Astrocyte (in vitro differentiated cells and primary cell): Measurements from ENCODE around the gene YJU2. TPM values are rescaled to one million over a fixed set of nuclear protein-coding genes. Genes with fewer than 3 reads are reported as not detected.

Experiments used
- DNase-seq: peaks from one replicate; pipeline ENCODE4 v3.0.0-alpha.2; 2010; ENCODE audit warnings: low read depth
- FAIRE-seq: peaks from 2 replicates; lab custom pipeline; 2011; peaks lifted over from hg19 to GRCh38; lab: Jason Lieb, UNC
- H2AFZ ChIP-seq: 2 replicates; pipeline ENCODE4 v1.6.0; 2012; ENCODE audit warnings: low read depth, low read length, inconsistent platforms
- H3K27ac ChIP-seq: 2 replicates; pipeline ENCODE4 v1.5.1; 2011; ENCODE audit warnings: low read depth, low read length, inconsistent platforms
- H3K27me3 ChIP-seq: 2 replicates; pipeline ENCODE4 v1.6.0; 2011; ENCODE audit warnings: low read length, inconsistent platforms; ENCODE audit not compliant: insufficient read depth
- H3K36me3 ChIP-seq: 2 replicates; pipeline ENCODE4 v1.5.1; 2011; ENCODE audit warnings: low read length, inconsistent platforms; ENCODE audit not compliant: insufficient read depth
- H3K4me1 ChIP-seq: 2 replicates; pipeline ENCODE4 v1.5.1; 2011; ENCODE audit warnings: low read length, inconsistent platforms; ENCODE audit not compliant: insufficient read depth
- H3K4me2 ChIP-seq: 2 replicates; pipeline ENCODE4 v1.6.0; 2012; ENCODE audit warnings: low read length, inconsistent platforms
- H3K4me3 ChIP-seq: 2 replicates; pipeline ENCODE4 v1.5.1; 2011; ENCODE audit warnings: low read depth, mild to moderate bottlenecking, low read length, inconsistent platforms; ENCODE audit not compliant: insufficient read depth
- H3K79me2 ChIP-seq: 2 replicates; pipeline ENCODE4 v1.6.0; 2012; ENCODE audit warnings: mild to moderate bottlenecking, low read length, inconsistent platforms; ENCODE audit not compliant: insufficient read depth
- H3K9ac ChIP-seq: 2 replicates; pipeline ENCODE4 v1.6.0; 2012; ENCODE audit warnings: mild to moderate bottlenecking, low read length, inconsistent platforms
- H3K9me3 ChIP-seq: 2 replicates; pipeline ENCODE4 v1.5.1; 2012; ENCODE audit warnings: low read depth, mild to moderate bottlenecking, low read length, inconsistent platforms; ENCODE audit not compliant: insufficient read depth
- H4K20me1 ChIP-seq: 2 replicates; pipeline ENCODE4 v1.6.0; 2012; ENCODE audit warnings: low read length, inconsistent platforms; ENCODE audit not compliant: insufficient read depth
- H3K27ac Mint-ChIP-seq: one replicate; pipeline ENCODE4 v1.8.0; 2021; ENCODE audit warnings: mild to moderate bottlenecking, mixed read lengths; ENCODE audit not compliant: unreplicated experiment
- H3K27me3 Mint-ChIP-seq: one replicate; pipeline ENCODE4 v1.8.0; 2021; ENCODE audit warnings: low read depth, mixed read lengths; ENCODE audit not compliant: unreplicated experiment
- H3K36me3 Mint-ChIP-seq: one replicate; pipeline ENCODE4 v1.8.0; 2021; ENCODE audit warnings: low read depth, mixed read lengths; ENCODE audit not compliant: unreplicated experiment
- H3K4me1 Mint-ChIP-seq: one replicate; pipeline ENCODE4 v1.8.0; 2021; ENCODE audit warnings: low read depth, mixed read lengths; ENCODE audit not compliant: unreplicated experiment
- H3K4me3 Mint-ChIP-seq: one replicate; pipeline ENCODE4 v1.8.0; 2021; ENCODE audit warnings: mild to moderate bottlenecking, moderate library complexity, mixed read lengths; ENCODE audit not compliant: unreplicated experiment
- H3K9me3 Mint-ChIP-seq: one replicate; pipeline ENCODE4 v1.8.0; 2021; ENCODE audit warnings: mild to moderate bottlenecking, mixed read lengths; ENCODE audit not compliant: unreplicated experiment
- CTCF ChIP-seq: IDR thresholded peaks from 2 replicates; pipeline ENCODE4 v1.5.1; 2011; ENCODE audit warnings: low read depth, mild to moderate bottlenecking, inconsistent platforms, low read length, moderate library complexity; ENCODE audit not compliant: insufficient read depth
- EZH2 ChIP-seq: IDR thresholded peaks from 2 replicates; pipeline ENCODE4 v1.6.1; 2012; ENCODE audit warnings: mild to moderate bottlenecking, low read length, inconsistent platforms; ENCODE audit not compliant: insufficient read depth
- total RNA-seq: library from RNA; stranded (reverse); gene quantifications from 2 replicates; pipeline ENCODE4 v1.2.1, GENCODE V29; 2021

YJU2 gene
- total RNA-seq, 1 donor from 2014 or later = 14.0 TPM

- TF ChIP-seq CTCF (no peak), EZH2 (no peak)
- peaks cover 2% of the 10 kb centered on the region for H3K4me1 Mint-ChIP-seq
- FAIRE-seq = no peak
- H3K4me3 Mint-ChIP-seq = no peak overlapping the region
- Histone ChIP-seq H4K20me1 (no peaks in the 10 kb centered on the region), H3K4me3 (no peak overlapping the region), H2AFZ (no peak overlapping the region), H3K79me2 (no peaks in the 10 kb centered on the region), H3K27me3 (peaks cover 9% of the 10 kb centered on the region), H3K36me3 (no peaks in the 10 kb centered on the region), H3K4me2 (no peak overlapping the region), H3K9me3 (no peaks in the 10 kb centered on the region), H3K27ac (no peak overlapping the region), H3K9ac (no peak overlapping the region), H3K4me1 (no peaks in the 10 kb centered on the region)
- DNase-seq = no peak
- peaks cover 15% of the 10 kb centered on the region for H3K27me3 Mint-ChIP-seq
- peak overlapping the region; percentile 47 for H3K27ac Mint-ChIP-seq
- H3K9me3 Mint-ChIP-seq = no peaks in the 10 kb centered on the region
- no peaks in the 10 kb centered on the region for H3K36me3 Mint-ChIP-seq
These were observed 52.1 kb downstream of the YJU2 start for GRCh38 chr19:4298810-4299550.

DNA sequence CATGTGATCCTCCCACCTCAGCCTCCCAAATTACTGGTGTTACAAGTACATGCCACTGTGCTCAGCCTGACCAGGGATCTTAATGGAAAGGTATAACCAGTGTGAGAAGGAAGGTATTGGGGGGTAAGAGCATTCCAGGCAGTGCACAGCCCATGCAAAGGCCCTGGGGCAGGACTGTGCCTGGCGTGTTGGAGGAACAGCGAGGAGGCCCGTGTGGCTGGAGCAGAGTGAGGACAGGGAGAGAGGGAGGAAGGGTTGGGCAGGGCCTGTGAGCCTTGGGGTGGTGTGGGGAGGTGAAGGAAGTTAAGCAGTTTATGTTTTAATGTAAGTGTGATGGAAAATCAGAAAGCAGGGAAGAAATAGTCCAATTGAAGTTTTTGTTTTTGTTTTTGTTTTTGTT is 53.7 kb downstream of the YJU2 start:
- no peak for DNase-seq
- Histone ChIP-seq H3K4me1 (no peaks in the 10 kb centered on the region), H3K27me3 (peaks cover 6% of the 10 kb centered on the region), H3K4me3 (no peak overlapping the region), H3K36me3 (no peaks in the 10 kb centered on the region), H3K9ac (no peak overlapping the region), H3K79me2 (no peaks in the 10 kb centered on the region), H3K27ac (no peak overlapping the region), H2AFZ (no peak overlapping the region), H4K20me1 (no peaks in the 10 kb centered on the region), H3K9me3 (no peaks in the 10 kb centered on the region), H3K4me2 (no peak overlapping the region)
- FAIRE-seq = no peak
- H3K4me1 Mint-ChIP-seq = peaks cover 2% of the 10 kb centered on the region
- H3K4me3 Mint-ChIP-seq = no peak overlapping the region
- H3K36me3 Mint-ChIP-seq = no peaks in the 10 kb centered on the region
- TF ChIP-seq CTCF = no peak
- no peak for TF ChIP-seq EZH2
- peaks cover 7% of the 10 kb centered on the region for H3K27me3 Mint-ChIP-seq
- no peak overlapping the region for H3K27ac Mint-ChIP-seq
- H3K9me3 Mint-ChIP-seq = no peaks in the 10 kb centered on the region

GRCh38 chr19:4301590-4302242 is 54.8 kb downstream of the YJU2 start:
- no peak overlapping the region for H3K4me3 Mint-ChIP-seq
- FAIRE-seq (no peak), DNase-seq (no peak)
- no peak overlapping the region for H2AFZ ChIP-seq
- no peaks in the 10 kb centered on the region for H3K9me3 ChIP-seq
- peaks cover 2% of the 10 kb centered on the region for H3K36me3 Mint-ChIP-seq
- no peak overlapping the region for H3K4me2 ChIP-seq
- no peak overlapping the region for H3K27ac ChIP-seq
- no peak overlapping the region for H3K4me3 ChIP-seq
- no peak overlapping the region for H3K27ac Mint-ChIP-seq
- H3K79me2 ChIP-seq = no peaks in the 10 kb centered on the region
- H3K36me3 ChIP-seq = no peaks in the 10 kb centered on the region
- no peaks in the 10 kb centered on the region for H3K4me1 ChIP-seq
- TF ChIP-seq EZH2 (no peak), CTCF (no peak)
- H3K9ac ChIP-seq = no peak overlapping the region
- peaks cover 6% of the 10 kb centered on the region for H3K27me3 Mint-ChIP-seq
- H3K9me3 Mint-ChIP-seq = no peaks in the 10 kb centered on the region
- H4K20me1 ChIP-seq = no peaks in the 10 kb centered on the region
- H3K27me3 ChIP-seq = no peaks in the 10 kb centered on the region
- peaks cover 2% of the 10 kb centered on the region for H3K4me1 Mint-ChIP-seq
